ENCODE measurements around the gene SULT1A3. TPM values are rescaled to one million over a fixed set of nuclear protein-coding genes. Genes with fewer than 3 reads are reported as not detected.
"Not testable (repeated sequence)": the region's sequence is repeated elsewhere in the genome, so short reads cannot be mapped to it uniquely, and the experiment has no call there.

The SULT1A3 gene
- 2.2 and 3.3 TPM in 2 replicates for total RNA-seq

DNA sequence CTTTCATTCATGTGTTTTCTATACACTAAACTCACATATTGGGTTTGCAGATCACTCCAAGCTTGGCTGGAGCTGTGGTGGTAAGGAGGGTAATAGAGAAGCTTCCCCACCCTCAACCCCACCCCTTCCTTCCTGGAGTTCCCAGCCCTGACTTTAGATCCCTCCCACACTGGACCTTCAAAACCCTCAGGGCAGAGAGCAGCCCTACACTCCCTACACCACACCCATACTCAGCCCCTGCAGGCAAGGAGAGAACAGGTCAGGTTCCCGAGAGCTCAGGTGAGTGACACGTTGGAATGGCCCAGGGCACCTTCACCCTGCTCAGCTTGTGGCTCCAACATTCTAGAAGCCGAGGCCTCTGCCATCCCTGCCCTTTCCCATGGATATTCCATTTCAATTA is at the start of gene SULT1A3:
SULT1A3 (plus strand) TSS at position 207 of the 400 bp plus-strand sequence. CDS start 1,474 bp downstream, outside the sequence.
- DNase-seq (ENCODE audit: low read depth in 2 of 2): not testable (repeated sequence)

DNA sequence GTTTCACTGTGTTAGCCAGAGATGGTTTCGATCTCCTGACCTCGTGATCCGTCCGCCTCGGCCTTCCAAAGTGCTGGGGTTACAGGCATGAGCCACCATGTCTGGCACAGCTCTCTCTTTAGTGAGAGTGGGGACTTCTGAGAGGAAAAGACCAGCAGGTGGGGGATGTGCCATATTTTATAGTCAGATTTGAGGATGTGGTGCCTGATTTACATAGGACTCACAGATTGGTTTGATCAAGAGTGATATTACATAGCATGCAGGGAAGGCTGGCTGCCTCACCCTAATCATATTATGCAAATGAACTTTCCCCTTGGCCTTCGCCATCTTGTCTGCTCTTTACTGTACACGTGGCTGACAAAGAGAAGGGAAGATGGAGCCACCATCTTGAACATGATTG is 48.0 kb upstream of the SULT1A3 start:
- DNase-seq (ENCODE audit: low read depth in 2 of 2): no peak

DNA sequence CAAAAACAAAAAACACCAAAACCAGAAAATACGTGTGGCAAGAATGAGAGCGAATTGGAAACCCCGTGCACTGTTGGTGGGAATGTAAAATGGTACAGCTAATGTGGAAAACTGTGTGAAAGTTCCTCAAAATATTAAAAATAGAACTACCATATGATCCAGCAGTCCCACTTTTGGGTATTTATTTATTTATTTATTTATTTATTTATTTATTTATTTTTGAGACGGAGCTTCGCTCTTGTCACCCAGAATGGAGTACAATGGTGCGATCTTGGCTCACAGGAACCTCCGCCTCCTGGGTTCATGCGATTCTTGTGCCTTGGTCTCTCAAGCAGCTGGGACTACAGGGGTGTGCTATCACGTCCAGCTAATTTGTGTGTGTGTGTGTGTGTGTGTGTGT is 46.5 kb upstream of the SULT1A3 start:
- no peak for DNase-seq (ENCODE audit: low read depth in 2 of 2)

DNA sequence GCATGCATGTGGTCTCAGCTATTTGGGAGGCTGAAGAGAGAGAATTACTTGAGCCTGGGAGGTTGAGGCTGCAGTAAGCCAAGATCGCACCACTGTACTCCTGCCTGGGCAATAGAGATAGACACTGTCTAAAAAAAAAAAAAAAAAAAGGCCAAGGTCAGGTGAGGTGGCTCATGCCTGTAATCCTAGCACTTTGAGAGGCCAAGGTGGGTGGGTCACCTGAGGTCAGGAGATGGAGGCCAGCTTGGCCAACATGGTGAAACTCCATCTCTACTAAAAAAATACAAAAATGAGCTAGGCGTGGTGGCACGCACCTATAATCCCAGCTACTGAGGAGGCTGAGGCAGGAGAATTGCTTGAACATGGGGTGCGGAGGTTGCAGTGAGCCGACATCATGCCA is 43.9 kb upstream of the SULT1A3 start:
- DNase-seq (ENCODE audit: low read depth in 2 of 2): no peak

DNA sequence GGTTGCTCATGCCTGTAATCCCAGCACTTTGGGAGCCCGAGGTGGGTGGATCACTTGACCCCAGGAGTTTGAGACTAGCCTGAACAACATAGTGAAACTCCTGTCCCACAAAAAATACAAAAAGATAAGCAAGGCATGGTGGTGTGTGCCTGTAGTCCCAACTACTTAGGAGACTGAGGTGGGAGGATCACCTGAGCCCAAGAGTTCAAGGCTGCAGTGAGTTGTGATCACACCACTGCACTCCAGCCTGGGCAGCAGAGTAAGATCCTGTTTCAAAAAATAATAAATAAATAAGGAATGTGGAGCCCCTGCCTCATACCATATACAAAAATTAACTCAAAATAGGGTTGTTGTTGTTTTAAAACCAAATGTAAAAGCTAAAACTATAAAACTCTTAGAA is 41.8 kb upstream of the SULT1A3 start:
- DNase-seq (ENCODE audit: low read depth in 2 of 2): no peak

DNA sequence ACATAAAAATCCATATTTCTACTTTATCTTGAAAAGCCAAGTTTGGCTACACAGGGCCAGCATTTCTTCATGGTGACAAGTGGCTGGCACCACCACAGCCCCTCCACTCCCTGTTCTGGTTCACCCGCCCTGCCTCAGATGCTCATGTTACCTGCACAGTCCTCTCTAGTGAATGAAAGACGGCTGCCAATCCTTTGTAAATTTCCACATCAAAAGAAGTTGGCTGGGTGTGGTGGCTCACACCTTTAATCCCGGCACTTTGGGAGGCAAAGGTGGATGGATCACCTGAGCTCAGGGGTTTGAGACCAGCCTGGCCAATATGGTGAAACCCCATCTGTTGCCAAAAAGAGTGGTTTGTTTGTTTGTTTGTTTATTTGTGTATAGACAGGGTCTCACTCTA is 35.5 kb upstream of the SULT1A3 start:
- DNase-seq (ENCODE audit: low read depth in 2 of 2): no peak

DNA sequence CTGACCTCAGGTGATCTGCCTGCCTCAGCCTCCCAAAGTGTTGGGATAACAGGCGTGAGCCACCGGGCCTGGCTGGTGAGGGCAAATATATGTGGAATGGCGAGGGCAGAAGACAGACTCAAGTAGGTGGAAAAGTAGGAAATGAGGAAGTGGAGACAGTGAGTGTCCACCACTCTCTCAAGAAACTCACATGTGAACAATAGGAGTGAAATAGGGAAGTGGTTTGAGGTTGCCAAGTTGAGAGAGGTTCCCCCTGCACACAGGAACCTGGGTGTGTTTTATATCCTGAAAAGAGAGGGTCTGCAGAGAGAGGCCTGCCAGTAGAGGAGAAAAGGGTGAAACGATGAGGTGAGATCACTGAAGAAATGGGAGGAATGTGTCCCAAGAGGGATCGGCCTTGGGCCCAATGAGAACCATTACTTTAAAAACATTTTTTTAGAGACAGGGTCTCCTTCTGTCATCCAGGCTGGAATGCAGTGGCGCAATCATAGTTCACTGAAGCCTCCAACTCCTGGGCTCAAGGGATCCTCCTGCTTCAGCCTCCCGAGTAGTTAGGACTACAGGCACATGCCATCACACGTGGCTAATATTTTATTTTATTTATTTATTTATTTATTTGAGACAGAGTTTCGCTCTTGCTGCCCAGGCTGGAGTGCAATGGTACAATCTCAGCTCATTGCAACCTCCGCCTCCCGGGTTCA is 32.7 kb upstream of the SULT1A3 start:
- no peak for DNase-seq (ENCODE audit: low read depth in 2 of 2)

DNA sequence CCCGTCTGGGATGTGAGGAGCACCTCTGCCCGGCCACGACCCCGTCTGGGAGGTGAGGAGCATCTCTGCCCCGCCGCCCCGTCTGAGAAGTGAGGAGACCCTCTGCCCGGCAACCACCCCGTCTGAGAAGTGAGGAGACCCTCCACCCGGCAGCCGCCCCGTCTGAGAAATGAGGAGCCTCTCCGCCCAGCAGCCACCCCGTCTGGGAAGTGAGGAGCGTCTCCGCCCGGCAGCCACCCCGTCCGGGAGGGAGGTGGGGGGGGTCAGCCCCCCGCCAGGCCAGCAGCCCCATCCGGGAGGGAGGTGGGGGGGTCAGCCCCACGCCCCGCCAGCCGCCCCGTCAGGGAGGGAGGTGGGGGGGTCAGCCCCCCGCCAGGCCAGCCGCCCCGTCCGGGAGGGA is 30.3 kb upstream of the SULT1A3 start:
- not testable (repeated sequence) for DNase-seq (ENCODE audit: low read depth in 2 of 2)

DNA sequence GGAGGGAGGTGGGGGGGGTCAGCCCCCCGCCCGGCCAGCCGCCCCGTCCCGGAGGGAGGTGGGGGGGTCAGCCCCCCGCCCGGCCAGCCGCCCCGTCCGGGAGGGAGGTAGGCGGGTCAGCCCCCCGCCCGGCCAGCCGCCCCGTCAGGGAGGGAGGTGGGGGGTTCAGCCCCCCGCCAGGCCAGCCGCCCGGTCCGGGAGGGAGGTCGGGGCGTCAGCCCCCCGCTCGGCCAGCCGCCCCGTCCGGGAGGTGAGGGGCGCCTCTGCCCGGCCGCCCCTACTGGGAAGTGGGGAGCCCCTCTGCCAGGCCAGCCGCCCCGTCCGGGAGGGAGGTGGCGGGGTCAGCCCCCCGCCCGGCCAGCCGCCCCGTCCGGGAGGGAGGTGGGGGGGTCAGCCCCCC is 29.6 kb upstream of the SULT1A3 start:
- DNase-seq (ENCODE audit: low read depth in 2 of 2): not testable (repeated sequence)

DNA sequence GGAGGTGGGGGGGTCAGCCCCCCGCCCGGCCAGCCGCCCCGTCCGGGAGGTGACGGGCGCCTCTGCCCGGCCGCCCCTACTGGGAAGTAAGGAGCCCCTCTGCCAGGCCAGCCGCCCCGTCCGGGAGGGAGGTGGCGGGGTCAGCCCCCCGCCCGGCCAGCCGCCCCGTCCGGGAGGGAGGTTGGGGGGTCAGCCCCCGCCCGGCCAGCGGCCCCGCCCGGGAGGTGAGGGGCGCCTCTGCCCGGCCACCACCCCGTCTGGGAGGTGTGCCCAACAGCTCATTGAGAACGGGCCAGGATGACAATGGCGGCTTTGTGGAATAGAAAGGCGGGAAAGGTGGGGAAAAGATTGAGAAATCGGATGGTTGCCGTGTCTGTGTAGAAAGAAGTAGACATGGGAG is 28.9 kb upstream of the SULT1A3 start:
- DNase-seq (ENCODE audit: low read depth in 2 of 2): not testable (repeated sequence)

DNA sequence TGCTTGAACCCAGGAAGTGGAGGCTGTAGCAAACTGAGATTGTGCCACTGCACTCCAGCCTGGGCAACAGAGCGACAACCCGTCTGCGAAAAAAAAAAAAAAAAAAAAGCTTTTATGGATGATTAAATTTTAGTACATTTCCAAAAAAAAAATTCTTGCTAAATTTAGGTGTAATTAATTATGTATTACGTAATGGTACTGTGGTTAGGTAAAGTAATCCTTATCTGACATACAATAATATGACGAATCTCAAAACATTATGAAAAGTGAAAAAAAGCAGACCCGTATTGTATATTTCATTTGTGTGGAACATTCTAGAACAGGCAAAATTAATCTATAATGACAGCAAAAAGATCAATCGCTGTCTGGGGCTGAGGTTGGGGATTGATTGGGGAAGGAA is 26.0 kb upstream of the SULT1A3 start:
- no peak for DNase-seq (ENCODE audit: low read depth in 2 of 2)

DNA sequence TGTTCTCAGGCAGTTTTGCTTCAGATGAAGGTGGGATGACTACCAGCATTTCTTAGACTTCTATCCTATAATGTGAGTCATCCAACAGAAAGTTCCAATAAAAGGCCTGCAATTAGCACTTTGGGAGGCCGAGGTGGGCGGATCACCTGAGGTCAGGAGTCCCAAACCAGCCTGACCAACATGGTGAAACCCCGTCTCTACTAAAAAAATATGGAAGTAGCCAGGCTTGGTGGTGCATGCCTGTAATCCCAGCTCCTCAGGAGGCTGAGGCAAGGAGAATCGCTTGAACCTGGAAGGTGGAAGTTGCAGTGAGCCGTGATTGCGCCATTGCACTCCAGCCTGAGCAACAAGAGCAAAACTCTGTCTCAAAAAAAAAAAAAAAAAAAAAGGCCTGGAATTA is 22.2 kb upstream of the SULT1A3 start:
- not testable (repeated sequence) for DNase-seq (ENCODE audit: low read depth in 2 of 2)

DNA sequence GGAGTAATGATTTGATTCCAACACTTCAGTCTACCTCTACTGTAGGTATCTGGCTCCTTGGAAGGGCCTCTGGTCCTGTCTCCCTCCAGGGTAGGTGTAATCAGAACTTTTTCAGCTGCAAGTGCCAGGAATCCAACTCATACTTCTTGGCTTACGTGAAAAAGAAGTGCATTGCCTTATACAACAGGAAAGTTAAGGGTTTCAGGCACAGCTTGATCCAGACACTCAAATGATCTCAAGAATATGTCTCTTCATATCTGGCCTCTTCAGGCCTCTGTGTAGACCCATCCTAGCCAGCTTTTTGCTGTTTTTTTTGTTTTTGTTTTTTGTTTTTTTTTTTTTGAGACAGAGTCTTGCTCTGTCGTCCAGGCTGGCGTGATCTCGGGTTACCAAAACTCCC is 19.9 kb upstream of the SULT1A3 start:
- no peak for DNase-seq (ENCODE audit: low read depth in 2 of 2)

DNA sequence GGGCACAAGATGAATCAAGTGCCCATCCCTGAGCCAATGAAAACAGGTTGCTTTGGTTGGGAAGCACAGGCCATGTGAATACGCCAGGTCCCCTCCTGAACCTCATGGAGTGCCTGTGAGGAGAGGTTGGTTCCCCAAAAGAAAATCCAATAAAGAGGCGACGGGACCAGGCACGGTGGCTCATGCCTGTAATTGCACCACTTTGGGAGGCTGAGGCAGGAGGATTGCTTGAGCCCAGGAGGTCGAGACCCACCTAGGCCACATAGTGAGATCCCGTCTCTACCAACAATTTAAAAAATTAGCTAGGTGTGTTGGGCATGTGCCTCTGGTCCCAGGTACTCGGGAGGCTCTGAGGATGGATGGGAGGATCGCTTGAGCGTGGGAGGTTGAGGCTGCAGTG is 19.1 kb upstream of the SULT1A3 start:
- no peak for DNase-seq (ENCODE audit: low read depth in 2 of 2)

DNA sequence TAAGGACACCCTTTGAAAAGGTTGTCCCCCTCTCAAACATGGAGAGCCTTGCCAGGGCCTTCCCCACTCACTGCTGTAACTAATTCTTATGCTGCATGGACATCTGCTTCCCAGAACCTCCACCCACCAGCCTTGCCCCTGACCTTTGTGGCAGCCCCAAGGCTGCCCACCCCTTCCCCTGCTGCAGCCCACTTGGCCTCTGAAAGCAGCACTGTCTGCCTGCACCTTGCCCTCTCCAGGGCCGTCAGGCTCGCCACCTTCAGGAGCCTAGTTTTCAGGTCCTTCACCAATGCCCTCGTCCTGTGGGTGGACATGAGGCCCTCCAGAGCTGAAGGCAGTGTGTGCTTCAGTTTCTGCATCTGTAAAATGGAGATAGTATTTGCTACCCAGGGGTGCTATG is 18.3 kb upstream of the SULT1A3 start:
- DNase-seq (ENCODE audit: low read depth in 2 of 2): no peak

DNA sequence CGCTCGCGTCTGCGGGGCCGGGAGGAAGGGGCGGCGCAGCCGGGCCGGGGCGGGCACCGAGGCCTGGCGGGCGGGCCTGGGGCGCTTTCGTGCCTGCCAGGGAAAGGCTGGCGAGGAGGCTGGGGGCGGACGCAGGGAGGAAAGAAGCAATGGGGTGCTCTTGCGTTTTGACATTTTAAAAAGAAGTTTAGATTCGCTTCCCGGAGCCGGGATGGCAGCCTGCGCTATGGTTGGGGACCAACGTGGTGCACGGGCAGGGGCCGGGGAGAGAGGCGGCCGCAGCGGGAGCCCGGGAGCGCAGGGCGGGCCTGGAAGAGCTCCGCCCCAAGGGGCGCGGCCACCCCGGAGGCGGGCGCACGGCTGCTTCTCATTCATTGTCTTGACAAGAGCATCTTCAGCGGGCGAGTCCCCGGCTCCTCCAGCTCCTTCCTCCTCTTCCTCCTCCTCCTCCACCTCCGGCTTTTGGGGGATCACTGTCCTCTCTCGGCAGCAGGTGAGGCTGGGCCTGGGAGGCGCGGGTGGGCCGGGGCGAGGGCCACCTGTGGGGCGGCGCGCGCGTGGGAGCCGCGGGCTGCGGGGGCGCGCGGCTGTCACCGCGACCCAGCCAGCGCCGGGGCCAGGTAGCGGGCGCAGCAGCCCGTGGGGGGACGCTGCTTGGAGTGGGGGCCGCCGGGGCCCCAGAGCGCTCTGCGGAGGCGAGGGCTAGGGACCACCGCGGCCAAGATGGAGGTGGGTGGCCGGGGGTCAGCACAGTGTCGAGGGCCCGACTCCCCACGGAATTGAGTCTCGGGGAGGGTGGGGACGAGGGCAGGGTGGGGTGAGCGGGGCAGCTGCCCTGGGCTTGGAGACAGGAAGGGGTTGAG is 15.6 kb upstream of the SULT1A3 start, which contains the start of gene CORO1A:
CORO1A (plus strand) TSS at position 370 of the 863 bp plus-strand sequence. CDS start 1,608 bp downstream, outside the sequence.
- peak in 1 of 2 donors; percentile 77 for DNase-seq (ENCODE audit: low read depth in 2 of 2)

DNA sequence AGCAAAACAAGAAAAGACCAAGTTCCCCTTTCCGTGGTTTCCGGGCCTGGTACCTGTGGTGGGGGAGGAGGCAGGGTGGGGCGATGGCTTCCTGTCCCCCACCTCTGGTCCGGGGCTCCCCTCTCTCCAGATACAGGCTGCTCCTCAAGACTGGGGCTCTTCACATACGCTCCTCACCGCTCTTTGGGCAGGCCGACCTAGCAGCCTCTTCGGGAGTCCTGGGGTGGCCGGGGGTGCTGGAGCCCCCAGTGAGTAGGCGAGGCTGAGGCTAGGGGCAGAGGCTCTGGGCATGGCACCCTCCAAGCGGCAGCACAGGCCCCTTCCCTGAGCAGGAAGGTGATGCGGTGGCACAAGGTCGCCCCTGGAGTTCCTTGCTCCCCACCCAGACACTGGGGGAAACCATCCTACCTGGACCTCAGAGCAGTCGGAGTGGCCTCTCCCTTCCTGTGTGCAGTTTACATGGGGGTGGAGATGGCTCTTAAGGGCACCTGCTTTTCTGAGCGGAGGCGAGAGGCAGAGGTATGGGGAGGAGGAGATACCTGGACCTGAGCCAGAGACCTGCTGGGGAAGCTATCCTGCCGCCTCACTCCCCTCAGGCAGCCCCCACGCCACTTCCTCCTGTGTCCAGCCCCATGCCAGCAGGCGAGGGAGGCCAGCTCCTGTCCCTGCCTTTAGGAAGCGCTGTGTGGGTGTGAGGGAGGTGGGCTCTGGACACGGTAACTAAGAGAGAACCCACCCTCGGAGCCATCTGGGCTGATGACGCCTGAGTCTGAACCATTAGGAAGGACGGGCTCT is 14.8 kb upstream of the SULT1A3 start:
- DNase-seq (ENCODE audit: low read depth in 2 of 2): no peak

DNA sequence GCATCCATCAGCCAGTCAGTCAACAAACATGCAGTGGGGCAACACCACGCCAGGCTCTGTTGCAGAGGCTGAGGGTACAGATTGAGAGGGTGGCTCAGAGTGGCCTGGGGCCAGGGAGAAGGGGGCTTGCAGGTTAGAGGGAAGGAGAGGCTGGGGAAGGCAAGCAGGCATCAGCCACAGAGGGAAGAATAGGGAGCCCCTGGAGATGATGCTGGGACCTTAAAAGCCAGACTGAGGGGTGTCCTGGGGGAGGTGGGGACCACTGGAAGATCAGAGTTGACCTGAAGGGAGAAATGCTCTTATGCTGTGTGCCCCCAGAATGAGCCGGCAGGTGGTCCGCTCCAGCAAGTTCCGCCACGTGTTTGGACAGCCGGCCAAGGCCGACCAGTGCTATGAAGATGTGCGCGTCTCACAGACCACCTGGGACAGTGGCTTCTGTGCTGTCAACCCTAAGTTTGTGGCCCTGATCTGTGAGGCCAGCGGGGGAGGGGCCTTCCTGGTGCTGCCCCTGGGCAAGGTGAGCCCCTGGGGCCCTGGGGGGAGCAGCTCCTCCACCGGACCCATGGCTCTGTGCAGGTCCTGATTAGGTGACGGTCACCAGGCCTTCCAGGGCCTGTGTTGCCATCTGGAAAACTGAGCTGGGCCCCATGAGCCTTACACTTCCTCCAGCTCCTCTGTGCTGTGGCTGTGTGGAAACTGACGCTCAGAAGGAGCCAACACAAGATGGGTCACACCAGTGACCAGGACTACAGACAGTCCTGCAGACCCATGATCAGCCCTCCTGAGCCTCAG is 14.0 kb upstream of the SULT1A3 start:
- DNase-seq (ENCODE audit: low read depth in 2 of 2): no peak

DNA sequence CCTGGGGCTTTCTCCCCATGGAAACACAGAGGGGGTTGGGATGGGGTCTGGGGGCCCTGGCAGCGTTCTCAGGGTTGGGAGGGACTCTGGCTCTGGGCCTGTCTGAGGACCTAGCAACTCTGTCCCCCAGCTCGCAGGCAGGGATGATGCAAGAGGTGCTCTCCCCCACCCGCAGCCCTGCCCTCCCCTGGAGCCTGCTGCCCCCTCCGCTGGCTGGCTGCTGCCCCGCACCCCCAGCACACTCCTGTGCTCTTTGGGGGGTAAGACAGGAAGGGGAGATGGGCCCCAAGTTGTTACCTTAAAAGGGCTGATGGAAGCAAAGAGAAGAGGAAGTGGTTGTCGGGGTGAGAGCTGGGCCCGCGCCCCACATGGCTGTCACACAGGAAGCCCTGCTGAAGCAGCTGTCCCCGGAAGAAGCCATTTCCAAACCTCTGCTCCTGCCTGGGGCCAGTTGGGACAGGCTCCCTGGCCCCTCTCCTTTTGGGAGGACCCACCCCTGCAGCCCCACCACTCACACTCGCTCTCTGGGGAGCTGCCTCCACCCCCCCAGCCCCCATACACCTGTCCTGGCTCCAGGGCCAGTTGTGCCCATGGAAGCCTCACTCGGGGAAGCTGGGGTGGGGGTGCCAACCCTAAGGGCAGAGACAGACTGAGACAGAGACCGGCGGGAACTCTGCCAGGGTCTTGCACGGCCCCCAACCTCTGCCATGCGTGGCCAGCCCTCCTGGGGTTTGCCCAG is 13.2 kb upstream of the SULT1A3 start:
- no peak for DNase-seq (ENCODE audit: low read depth in 2 of 2)

DNA sequence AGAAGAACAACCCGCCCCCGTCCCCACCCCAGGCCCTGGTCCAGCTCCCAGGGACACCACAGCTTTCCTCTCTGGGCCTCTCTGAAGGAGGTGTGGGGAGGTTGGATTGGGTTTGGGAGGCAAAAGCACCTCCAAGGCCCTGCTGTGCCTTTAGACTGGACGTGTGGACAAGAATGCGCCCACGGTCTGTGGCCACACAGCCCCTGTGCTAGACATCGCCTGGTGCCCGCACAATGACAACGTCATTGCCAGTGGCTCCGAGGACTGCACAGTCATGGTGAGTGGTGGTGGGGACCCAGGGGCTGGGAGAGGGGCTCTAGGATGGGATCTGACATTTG is 12.6 kb upstream of the SULT1A3 start:
- no peak for DNase-seq (ENCODE audit: low read depth in 2 of 2)
